ENCODE results near the gene PPARD.

PPARD gene

DNA sequence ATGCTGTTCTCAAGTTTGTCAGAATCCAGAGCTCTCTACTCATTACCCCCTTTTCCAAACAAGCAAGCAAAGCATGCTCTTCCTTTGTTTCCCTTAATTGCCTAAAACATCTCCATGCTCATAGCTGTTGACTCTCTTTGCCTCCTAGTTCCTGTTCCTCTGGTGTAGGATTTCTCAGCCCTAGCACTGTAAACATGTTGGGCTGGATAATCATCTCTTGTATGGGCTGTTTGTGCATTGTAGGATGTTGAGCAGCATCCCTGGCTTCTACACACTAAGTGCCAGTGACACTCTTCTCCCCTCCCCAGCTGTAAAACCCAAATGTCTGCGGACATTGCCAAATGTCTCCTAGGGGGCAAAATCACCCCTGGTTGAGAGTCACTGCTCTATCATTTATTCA is 14.0 kb downstream of the PPARD start:
- no peak for DNase-seq (ENCODE audit: low spot score)

DNA sequence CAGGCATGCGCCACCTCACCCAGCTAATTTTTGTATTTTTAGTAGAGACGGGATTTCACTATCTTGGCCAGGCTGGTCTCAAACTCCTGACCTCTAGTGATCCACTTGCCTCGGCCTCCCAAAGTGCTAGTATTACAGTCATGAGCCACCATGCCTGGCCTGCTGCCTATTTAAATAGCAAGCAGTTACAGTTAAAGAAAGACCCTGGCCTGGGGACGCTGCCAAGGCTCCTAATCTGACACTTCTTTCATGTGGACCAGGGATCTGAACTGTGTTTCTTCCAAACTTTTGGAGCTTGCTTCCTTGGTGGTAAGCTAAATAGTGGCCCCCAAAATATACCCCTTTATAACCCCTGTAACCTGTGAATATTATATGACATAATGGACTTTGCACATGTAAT is 15.3 kb downstream of the PPARD start:
- DNase-seq (ENCODE audit: low spot score) = no peak

DNA sequence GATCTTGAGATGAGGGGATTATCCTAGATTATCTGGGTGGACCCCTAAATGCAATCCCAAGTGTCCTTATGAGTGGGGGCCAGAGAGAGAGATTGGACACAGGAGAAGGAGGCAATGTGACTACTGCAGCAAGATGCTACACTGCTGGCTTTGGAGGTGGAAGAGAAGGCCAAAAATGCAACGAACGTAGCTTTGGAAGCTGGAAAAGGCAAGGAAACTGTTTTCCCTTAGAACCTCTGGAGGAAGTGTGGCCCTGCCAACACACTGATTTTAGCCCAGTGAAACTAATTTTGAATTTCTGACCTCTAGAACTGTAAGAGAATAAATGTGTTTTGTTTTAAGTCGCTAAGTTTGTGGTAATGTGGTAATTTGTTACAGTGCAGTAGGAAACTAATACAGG is 15.7 kb downstream of the PPARD start:
- DNase-seq (ENCODE audit: low spot score) = no peak

DNA sequence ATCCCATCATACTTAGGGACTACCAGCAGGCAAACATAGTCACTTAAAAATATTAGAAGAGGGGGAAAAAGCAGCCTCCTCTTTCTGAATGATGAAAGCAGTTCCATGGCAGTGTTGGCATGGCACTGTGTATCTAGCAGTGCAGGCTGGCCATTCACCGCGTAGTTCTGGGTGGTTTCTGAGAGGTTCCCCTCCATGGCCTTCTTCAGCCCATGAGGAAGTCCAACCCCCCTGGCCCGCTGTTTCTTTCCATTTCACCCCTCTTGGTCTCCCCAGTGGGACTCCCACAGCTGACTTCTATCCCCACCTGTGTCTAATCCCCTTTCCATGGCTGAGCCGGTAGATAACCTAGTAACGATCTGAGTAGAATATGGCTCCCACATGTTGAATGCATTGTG is 17.0 kb downstream of the PPARD start:
- no peak for DNase-seq (ENCODE audit: low spot score)

DNA sequence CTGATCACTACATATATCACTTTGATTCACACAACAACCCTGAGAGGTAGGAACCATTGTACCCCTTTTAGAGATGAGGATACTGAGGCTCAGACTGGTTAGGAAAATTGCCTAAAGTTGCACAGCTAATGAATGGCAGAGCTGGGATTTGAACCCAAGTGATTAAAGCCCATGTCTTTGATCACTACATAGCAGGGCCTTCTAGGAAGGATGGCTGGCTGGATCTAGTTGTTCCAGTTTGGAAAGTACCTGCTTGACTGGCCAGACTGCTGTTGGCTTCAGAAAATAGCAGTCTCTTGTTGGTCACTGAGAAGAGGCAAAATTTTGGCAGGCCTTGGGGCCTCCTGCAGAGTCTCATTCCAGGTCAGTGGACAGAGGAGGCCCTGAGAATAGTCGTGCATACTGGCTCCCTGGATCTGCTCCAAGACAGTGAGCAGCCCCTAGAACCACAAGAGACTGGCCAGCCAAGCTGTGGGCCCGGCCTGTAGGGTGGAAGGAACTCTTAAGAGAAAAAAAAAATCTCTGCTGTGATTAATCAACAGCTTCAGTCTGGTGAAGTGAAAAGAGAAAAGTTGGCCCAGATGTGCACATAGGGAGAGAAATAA is 17.5 kb downstream of the PPARD start:
- DNase-seq (ENCODE audit: low spot score) = no peak

DNA sequence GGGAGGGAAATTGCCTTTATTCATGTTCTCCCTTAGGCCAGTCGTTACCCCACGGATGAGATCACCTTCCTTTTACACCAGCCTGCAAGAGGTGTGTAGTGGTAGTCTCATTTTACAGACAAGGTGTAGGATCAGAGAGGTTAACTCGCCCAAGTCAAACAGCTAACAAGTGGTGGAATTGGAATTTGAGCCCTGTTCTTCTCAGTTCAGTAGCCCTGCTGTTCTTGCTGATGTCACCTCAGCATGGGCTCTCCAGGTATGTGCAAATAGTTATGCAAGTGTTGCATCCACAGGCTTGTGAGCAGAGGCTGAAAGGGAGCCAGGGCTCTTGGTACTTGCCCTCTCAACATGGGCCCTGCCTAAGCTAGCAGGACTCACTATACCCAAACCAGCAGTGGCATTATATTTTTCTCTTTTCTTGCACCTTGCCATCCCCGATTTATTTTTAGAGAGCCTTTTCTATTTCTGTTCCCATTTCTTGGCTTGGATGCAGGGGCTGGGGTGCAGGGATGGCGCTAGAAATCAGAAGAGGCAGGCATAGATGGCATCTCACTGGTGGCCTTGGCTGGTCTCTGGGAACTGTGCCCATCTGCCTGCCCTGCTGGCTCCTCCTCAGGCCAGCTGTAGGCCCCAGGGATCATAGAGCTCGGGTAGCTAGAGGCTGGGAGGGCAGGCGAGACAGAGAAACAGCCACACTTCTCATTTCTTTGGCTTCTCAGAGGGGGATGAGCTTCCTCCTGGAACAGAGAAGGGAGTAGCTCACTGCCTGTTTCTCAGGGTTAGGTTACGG is 18.2 kb downstream of the PPARD start:
- peak; percentile 62 for DNase-seq (ENCODE audit: low spot score)

DNA sequence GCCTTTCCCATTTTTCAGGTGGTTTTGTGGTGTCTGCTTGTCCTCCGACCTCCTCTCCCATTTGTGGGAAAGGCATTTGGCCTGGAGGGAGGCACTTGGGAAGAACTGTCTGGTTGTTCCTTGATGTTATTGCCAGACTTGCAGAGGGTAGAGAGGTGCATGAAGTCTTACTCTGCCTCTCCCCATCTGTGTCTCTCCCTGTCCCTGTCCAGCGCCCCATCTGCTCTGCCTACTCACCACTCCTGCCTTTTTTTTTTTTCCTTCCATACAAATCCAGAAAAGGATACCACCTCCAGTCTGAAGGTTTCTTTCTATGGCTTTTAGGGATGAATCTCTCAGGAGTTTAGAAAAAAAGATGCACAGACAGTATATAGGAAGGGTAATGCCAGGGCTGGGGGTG is 19.8 kb downstream of the PPARD start:
- no peak for DNase-seq (ENCODE audit: low spot score)

DNA sequence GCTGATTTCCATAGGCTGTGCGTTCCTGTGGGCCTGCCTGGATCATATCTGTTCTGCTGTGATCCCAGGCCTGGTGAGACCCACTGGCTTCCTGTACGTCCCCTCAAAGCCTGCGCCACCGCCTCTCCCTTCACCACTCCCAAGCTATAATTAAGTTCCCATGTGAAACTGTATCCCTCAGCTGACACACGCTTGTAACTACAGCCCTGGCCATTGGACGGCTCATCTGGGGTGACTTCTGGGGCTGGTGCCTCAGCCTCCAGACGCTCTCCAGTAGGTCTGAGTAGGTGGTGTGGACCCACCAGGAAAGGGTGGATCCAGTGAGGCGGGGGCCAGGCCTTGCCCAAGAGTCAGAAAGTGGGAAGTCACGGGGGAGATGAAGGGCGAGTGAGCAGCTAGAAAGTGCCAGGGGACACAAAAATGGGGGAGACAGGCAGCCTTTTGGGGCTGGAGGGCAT is 21.0 kb downstream of the PPARD start:
- no peak for DNase-seq (ENCODE audit: low spot score)

DNA sequence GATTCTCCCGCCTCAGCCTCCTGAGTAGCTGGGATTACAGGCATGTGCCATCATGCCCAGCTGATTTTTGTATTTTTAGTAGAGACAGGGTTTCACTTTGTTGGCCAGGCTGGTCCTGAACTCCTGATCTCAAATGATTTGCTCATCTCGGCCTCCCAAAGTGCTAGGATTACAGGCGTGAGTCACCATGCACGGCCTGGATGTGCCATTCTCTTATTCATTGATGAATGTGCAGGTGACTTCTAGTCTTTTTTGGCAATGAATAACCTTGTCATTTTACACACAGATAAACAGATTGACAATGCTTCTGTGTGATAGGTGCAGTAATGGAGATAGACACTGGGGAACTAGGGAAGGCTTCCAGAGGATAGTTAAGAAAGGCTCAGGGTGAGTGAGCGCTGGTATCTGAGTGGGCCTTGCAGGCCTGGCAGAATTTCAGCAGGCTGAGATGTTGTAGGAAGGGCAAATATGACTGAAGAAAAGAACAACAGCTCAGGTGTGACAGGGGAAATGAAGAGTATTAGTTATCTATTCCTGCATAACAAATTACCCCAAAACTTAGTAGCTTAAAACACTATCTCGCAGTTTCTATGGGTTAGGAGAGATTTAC is 23.3 kb downstream of the PPARD start:
- no peak for DNase-seq (ENCODE audit: low spot score)

DNA sequence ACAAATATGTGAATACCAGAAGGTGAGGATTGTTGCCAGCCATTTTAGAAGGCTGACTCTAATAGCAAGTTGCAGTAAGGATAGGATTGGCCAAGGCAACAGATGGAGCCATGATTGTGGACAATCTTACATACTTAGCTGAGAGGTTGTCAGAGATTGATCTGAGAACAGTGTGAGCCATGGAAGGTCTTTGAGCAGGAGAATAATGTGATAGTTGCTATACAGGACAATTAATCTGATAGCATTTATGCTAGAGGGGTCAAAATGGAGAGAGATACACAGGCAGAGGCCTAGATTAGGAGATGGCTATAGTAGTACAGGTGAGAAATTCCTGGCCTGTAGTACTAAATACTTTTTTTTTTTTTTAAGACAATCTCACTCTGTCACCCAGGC is 23.8 kb downstream of the PPARD start:
- no peak for DNase-seq (ENCODE audit: low spot score)

DNA sequence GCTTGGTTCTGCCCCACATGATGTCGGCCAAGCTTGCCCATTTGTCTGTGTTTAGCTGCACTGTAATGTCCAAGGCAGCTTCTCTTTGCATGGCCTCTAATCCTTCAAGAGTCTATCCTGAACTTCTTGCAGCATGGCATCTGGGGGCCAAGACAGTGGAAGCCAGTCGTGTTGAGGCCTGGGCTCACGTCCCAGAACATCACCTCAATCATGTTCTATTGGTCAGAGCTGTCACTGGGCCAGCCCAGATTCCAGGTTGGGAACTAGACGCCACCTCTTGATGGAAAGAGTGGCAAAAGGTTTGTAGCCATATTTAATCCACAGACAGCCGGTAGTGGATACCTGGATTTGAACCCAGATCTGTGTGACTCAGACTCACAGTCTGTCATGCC is 25.3 kb downstream of the PPARD start:
- DNase-seq (ENCODE audit: low spot score) = no peak

DNA sequence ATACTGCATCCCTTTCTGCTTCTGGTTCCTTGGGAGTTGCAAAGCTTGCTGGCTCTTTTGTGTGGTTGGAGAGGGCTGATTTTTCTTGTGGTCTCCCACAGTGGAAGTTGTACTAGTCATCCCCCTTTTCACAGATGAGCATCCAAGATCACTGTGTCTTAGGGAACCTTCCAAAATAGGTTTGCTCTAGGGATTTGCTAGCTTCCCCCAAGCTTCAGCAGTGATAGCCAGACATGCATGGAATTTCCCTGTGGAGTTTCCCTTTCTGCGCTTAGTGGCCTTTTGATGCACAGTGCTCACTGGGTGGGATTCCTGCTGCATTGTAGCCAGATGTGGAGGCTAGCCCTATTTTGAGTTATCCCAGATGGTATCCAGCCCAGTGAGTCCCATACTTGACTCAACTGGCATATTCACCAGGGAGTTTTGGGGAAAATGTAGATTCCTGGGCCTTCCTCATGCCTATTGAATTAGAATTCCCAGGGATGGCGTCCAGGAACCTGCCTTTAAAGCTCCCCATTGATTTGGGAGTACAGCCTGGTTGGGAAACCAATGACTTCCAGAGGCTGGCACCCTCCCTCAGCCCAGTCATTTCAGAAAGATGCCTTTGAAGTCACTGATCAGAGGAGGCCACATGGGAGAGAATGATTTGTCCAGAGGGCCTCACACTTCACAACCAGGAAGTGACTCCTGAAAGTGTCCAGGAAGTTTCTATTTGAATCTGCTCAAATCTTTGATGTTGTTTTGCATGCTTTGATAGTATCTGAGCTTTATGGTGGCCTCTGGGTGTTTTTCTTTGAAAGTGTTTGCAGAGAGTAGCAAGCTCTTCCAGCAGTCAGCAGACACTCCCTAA is 25.9 kb downstream of the PPARD start:
- no peak for DNase-seq (ENCODE audit: low spot score)

DNA sequence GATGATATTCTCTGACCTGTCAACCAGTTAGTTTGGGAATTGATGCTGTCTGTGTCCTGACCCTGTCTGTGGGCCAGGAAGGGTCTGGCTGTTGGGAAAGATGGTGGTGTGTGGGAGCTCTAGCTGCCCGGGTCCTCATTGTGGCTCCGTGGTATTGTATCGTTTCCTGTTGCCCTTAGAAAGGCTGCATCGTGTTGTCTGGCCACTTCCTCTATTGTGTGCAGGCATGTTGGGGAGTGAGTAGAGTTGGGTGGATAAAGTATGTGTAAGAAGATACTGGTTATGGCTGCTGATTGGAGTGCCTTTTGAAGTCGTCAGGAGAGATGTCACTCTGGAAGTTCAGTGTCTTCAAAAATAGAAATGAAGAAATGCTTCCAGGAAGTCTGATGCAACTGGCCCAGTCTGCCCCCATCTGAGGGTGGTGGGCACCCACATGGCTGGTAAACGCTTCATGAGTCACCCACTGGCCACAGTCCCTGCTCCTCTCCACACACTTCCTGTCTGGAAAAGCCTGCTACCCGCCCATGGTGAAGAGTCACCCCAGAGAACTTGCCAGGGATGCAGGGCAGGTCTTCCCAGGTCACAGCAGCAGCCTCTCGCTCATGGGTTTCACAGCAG is 27.9 kb downstream of the PPARD start:
- no peak for DNase-seq (ENCODE audit: low spot score)

DNA sequence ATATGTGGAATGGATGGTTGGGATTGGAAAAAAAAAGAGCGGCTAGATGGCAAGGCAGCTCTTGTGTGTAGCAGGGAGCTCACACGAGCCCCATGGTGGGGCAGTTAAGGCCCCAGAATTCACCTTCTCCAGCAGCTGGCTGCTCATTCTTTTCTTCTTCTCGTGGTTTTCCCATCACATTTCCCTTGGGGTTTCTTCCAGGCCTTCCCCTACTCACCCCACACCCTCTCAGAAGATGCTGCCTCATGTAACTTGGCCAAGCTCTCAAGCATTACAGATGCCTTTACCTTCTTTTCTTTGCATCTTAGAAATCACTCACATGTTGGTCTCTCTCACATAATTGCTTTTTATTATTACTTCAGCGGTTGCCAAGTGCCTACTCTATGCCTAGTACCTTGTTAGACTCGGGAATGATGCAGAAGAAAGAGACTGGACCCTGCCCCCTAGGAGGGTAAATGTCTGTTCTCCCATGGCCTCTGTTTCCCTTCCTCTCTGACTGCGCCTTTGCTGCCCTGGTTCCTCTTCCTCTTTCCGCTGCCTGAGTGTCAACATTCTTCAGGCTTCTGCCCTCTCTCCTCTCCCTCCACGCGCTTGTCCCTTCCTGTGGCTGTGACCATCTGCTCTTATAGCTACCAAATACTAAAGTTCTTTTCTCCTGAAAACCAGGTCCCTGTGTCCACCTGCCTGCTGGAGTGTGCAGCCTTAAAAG is 28.6 kb downstream of the PPARD start:
- no peak for DNase-seq (ENCODE audit: low spot score)

DNA sequence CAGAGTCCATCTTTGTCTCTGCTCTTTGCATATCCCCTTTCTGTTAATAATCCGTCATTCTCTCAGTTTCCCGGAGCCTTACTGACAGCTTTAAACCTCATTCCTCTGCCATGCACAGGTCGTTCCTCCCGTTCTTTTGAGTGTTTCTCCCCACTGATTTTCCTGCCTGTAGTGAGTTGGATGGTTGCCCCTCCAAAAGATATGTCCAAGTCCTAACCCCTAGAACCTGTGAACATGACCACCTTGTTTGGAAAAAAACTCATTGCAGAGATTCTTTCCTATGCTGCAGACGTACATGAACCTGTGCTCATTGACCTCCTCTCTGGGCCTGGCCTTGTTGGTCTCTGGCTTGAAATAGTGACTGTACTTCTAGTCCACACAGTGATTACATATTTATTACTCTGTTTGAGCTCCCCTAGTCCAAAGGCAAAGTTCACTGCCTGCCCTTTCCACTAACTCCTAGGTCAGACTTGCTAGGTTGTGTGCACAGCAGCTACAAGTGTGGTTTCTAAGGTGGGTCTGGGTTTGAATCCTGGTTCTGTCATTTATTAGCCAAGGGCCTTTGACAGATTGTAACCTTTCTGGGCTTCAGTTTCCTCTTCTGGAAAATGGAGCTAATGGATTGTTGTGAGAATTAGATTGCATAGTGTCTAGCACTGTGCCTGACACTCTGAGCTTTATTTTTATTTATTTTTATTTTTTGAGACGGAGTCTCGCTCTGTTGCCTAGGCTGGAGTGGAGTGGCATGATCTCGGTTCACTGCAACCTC is 29.3 kb downstream of the PPARD start:
- DNase-seq (ENCODE audit: low spot score) = peak; percentile 53

DNA sequence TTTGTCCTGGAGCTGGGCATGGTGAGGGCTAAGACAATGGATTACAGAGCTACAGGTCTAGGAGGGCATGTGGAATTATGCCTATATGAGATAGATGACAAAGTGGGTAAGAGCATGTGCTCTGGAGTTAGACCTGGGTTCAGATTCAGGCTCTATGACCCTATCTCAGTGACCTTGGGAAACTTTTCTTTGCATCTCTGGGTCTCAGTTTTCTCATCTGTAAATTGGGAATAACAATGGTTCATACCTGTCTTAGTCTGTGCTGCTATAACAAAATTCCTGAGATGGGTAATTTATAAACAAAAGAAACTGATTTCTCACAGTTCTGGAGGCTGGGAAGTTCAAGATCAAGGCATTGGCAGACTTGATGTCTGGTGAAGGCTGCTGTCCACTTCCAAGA is 30.3 kb downstream of the PPARD start:
- DNase-seq (ENCODE audit: low spot score) = no peak

DNA sequence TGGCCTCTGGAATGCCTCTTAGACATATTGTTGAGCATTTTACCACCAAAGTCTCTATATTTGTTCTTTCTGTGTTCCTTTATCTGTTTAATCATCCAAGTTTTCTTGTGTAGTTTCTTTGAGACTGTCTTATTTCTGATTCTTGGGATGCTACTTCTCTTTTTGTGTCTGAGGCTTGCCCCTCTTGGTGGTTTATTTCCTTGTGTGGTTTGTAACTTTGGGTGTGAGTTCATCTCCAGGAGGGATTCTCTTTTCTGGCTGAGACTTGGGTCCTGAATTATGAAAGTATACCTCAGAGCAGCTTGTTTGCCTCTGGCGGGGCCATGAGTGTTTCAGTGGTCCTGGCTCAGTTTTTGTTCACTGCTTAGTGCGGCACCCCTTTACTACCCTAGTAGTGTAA is 33.9 kb downstream of the PPARD start:
- no peak for DNase-seq (ENCODE audit: low spot score)

DNA sequence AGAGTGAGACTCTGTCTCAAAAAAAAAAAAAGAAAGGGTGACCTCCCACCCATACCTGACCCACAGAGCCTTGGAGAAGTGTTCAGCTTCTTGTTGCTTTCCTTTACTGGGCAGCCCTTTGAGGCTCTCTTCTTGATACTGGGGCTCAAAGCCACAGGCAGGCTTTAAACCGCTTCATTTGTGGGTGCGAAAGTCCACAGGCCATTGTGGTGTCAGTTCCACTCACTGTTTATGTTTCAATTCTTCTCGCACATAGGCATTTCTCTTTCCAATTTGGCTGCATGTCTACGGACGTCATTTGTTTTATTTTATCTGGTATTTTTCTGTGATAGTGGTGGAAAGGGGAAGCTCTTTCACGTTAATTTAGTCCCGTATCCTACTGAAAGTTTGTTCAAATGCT is 34.6 kb downstream of the PPARD start:
- DNase-seq (ENCODE audit: low spot score) = no peak

DNA sequence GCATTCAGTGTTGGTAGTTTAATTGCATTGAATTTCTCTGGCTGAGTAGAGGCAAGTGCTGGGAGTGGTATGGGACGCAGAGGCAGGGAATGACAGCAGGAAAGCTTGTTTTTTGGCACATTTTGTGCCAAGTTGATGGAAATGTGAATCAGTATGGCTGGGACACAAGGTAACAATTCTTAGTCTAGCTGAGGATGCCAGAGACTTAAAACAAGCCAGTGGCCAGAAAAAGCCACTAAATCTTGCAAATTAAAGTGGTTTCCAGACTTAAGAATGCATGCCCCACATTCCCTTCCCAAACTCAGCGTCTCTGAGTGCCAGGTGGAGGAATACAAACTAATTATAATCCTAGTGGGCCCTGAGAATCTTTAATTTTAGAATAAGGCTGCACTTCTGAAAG is 35.9 kb downstream of the PPARD start:
- no peak for DNase-seq (ENCODE audit: low spot score)

DNA sequence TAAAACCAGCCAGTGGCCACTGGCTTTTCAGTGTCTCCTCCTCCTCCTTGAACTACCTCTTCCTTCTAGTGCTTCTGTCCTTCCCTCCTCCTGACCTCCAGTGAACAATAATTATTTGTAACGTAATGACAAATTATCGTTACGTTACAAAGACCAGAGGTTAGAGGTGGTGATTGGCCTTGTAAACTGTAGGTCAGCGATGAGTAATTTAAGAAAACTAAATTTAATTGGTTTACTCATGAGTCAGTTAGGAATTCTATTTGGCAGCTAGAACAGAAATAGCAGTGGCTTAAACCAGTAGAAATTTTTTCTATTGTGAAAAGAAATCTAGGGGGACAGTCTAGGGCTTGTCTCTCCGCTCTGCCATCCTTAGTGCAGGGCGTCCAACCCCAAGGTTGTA is 38.8 kb downstream of the PPARD start:
- DNase-seq (ENCODE audit: low spot score) = no peak

DNA sequence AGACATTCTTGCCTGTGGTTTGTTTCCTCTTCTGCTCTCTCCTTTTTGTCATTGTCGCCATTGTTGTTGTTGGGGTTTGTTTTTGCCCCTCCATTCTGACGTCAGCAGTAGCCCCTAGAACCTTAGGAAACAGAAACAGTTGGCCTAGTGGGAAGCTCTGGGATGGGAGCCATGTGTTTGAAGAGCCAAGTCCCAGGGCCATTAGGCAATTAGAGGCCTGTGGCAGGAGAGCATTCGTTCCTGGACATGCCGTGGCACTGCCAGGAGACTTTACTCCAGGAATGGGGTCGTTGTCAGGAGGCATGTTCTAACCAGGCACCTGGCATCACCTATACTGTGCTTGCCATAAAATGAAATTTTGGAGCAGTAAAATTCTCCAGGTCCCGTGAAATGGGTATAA is 39.7 kb downstream of the PPARD start:
- DNase-seq (ENCODE audit: low spot score) = no peak

Data from HuH-7 (cell line).